Measurements from ENCODE around the gene NRSN1.

DNA sequence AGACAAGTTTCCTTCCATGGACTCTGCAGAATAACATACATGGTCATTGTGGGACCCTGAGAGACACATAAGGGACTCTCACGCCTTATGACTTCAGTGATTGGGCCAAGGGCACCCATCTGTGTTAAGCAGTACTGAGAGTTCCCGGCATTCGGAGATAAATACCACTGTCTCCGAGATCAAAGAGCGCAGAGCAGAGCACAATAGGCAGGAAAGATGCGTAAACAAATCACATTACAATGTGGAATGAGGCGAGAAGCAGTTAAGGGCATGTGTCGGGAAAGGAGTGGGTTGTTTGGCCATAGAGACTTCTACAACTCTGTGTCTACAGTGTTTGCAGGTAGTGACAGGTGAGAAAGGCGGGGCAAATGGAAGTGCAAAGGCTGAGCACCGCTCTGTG, 57.6 kb downstream of the NRSN1 start:
- TF ChIP-seq POLR2A (IDR thresholded peaks at IDR 0.05) (no peak), EP300 (IDR thresholded peaks at IDR 0.05) (no peak), POLR2AphosphoS5 (IDR thresholded peaks at IDR 0.05) (no peak)
- TF ChIP-seq, protein P1, sequence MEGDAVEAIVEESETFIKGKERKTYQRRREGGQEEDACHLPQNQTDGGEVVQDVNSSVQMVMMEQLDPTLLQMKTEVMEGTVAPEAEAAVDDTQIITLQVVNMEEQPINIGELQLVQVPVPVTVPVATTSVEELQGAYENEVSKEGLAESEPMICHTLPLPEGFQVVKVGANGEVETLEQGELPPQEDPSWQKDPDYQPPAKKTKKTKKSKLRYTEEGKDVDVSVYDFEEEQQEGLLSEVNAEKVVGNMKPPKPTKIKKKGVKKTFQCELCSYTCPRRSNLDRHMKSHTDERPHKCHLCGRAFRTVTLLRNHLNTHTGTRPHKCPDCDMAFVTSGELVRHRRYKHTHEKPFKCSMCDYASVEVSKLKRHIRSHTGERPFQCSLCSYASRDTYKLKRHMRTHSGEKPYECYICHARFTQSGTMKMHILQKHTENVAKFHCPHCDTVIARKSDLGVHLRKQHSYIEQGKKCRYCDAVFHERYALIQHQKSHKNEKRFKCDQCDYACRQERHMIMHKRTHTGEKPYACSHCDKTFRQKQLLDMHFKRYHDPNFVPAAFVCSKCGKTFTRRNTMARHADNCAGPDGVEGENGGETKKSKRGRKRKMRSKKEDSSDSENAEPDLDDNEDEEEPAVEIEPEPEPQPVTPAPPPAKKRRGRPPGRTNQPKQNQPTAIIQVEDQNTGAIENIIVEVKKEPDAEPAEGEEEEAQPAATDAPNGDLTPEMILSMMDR (IDR thresholded peaks at IDR 0.05), result no peak

Measured in sigmoid colon (tissue), 4 donors.